IPS-NIHi7 (cell line): ENCODE results near the gene ABAT.
A peak's percentile ranks its signal among the peaks of the same experiment; 100 is the strongest.

Source experiments
- DNase-seq: peaks from one replicate; pipeline ENCODE4 v3.0.0; 2012; ENCODE audit warnings: mixed read lengths; ENCODE audit errors: extremely low spot score

ABAT gene

GRCh38 chr16:8649829-8650554, 24.4 kb upstream of the ABAT start:
- DNase-seq, result no peak

- DNase-seq, result peak; percentile 68
Measured at GRCh38 chr16:8651958-8652357, 22.5 kb upstream of the ABAT start.

- DNase-seq, result peak; percentile 62
Measured at GRCh38 chr16:8655184-8655717, 19.2 kb upstream of the ABAT start.

GRCh38 chr16:8656376-8656775, 18.0 kb upstream of the ABAT start:
- DNase-seq, result no peak

- DNase-seq, result peak; percentile 79
Measured at GRCh38 chr16:8660841-8661301, 13.5 kb upstream of the ABAT start.

- DNase-seq, result no peak
Measured at GRCh38 chr16:8661703-8662102, 12.7 kb upstream of the ABAT start.

GRCh38 chr16:8663192-8664089, 11.0 kb upstream of the ABAT start:
- DNase-seq, result no peak

- DNase-seq, result no peak
Measured at GRCh38 chr16:8665529-8665928, 8.9 kb upstream of the ABAT start.

- DNase-seq, result no peak
Measured at GRCh38 chr16:8667492-8667891, 6.9 kb upstream of the ABAT start.

GRCh38 chr16:8668113-8668512, 6.3 kb upstream of the ABAT start:
- no peak for DNase-seq

GRCh38 chr16:8669481-8669880, 4.9 kb upstream of the ABAT start:
- no peak for DNase-seq

- DNase-seq, result no peak
Measured at GRCh38 chr16:8670014-8670560, 4.3 kb upstream of the ABAT start.

GRCh38 chr16:8673611-8674412, 605 bp upstream of the ABAT start:
- no peak for DNase-seq

GRCh38 chr16:8675183-8676159, 1.1 kb downstream of the ABAT start:
- DNase-seq, result no peak

- no peak for DNase-seq
Measured at GRCh38 chr16:8676160-8676547, 1.7 kb downstream of the ABAT start.

GRCh38 chr16:8676737-8677375, 2.4 kb downstream of the ABAT start:
- no peak for DNase-seq

GRCh38 chr16:8677481-8677880, 3.1 kb downstream of the ABAT start:
- no peak for DNase-seq

GRCh38 chr16:8678068-8678927, 3.9 kb downstream of the ABAT start:
- no peak for DNase-seq

GRCh38 chr16:8679151-8679550, 4.7 kb downstream of the ABAT start:
- DNase-seq, result no peak
